Endodermal cell (in vitro differentiated cells): Measurements from ENCODE around the gene CCT3. TPM values are rescaled to one million over a fixed set of nuclear protein-coding genes. Genes with fewer than 3 reads are reported as not detected.

Experiments used
- DNase-seq: peaks from one replicate; pipeline ENCODE4 v3.0.0-alpha.2; 2017
- H3K27ac ChIP-seq: 2 replicates; pipeline ENCODE4 v1.5.1; 2013; ENCODE audit warnings: mild to moderate bottlenecking, low read depth, low read length, moderate library complexity
- H3K27me3 ChIP-seq: 2 replicates; pipeline ENCODE4 v1.6.1; 2013; ENCODE audit warnings: mild to moderate bottlenecking, low read length, moderate library complexity; ENCODE audit not compliant: insufficient read depth, control insufficient read depth, poor library complexity, severe bottlenecking
- H3K36me3 ChIP-seq: 2 replicates; pipeline ENCODE4 v1.7.0; 2013; ENCODE audit warnings: mild to moderate bottlenecking, low read length, moderate library complexity; ENCODE audit not compliant: control insufficient read depth, insufficient read depth
- H3K4me1 ChIP-seq: one replicate; pipeline ENCODE4 v1.7.0; 2013; ENCODE audit warnings: low read length; ENCODE audit not compliant: control insufficient read depth, insufficient read depth
- H3K4me3 ChIP-seq: 2 replicates; pipeline ENCODE4 v1.5.1; 2013; ENCODE audit warnings: mild to moderate bottlenecking, low read length, moderate library complexity
- H3K9ac ChIP-seq: 2 replicates; pipeline ENCODE4 v1.6.1; 2013; ENCODE audit warnings: mild to moderate bottlenecking, low read length, moderate library complexity; ENCODE audit not compliant: poor library complexity, severe bottlenecking; ENCODE audit errors: extremely low read depth
- H3K9me3 ChIP-seq: 2 replicates; pipeline ENCODE4 v1.6.1; 2013; ENCODE audit warnings: mild to moderate bottlenecking, low read length, moderate library complexity; ENCODE audit not compliant: control insufficient read depth
- H3K27ac Mint-ChIP-seq: 2 replicates; pipeline ENCODE4 v1.8.0; 2020; ENCODE audit warnings: mixed read lengths
- H3K27me3 Mint-ChIP-seq: 2 replicates; pipeline ENCODE4 v1.8.0; 2021; ENCODE audit warnings: mild to moderate bottlenecking, mixed read lengths; ENCODE audit not compliant: insufficient read depth
- H3K36me3 Mint-ChIP-seq: 2 replicates; pipeline ENCODE4 v1.8.0; 2020; ENCODE audit warnings: low read depth, mixed read lengths
- H3K4me1 Mint-ChIP-seq: 2 replicates; pipeline ENCODE4 v1.8.0; 2020; ENCODE audit warnings: mixed read lengths
- H3K4me3 Mint-ChIP-seq: 2 replicates; pipeline ENCODE4 v1.8.0; 2020; ENCODE audit warnings: mild to moderate bottlenecking, moderate library complexity, mixed read lengths
- H3K9me3 Mint-ChIP-seq: 2 replicates; pipeline ENCODE4 v1.8.0; 2020; ENCODE audit warnings: mild to moderate bottlenecking, mixed read lengths
- CTCF ChIP-seq: fragments of 200-600 bp; sonication (generic); conservative IDR thresholded peaks from 2 replicates; pipeline ENCODE4 v1.5.0; 2021; ENCODE audit warnings: antibody characterized with exemption, mild to moderate bottlenecking
- WGBS, 2 experiments: methylation state at CpG; one replicate each; pipeline versions ENCODE4 v1.1.5 to v1.1.7; 2013; ENCODE audit warnings: missing lambda C conversion rate in 2 of 2, mixed read lengths in 1 of 2; ENCODE audit not compliant: insufficient coverage in 1 of 2, insufficient read length in 1 of 2; 5-methylcytosine and 5-hydroxymethylcytosine counted together
- total RNA-seq, 2 donors: library from RNA; stranded (reverse); fragmentation: NEBNext Ultra II Directional in 1 of 2; extraction: Animal tissue kit (Norgen Biotek cat#: 25700) in 1 of 2; gene quantifications; 2 replicates in 1 of 2; 3 replicates in 1 of 2; pipeline ENCODE4 v1.2.1, GENCODE V29; 2021

Gene CCT3
- total RNA-seq, 2 donors from 2014 or later = 323 to 351 TPM

- WGBS, 2 experiments = 92% methylated on average over 13 of the region's 13 CpGs
- Histone ChIP-seq H3K9ac (no peak overlapping the region), H3K36me3 (peaks cover 81% of the 10 kb centered on the region), H3K4me3 (no peak overlapping the region), H3K9me3 (no peaks in the 10 kb centered on the region), H3K27ac (no peak overlapping the region), H3K27me3 (no peaks in the 10 kb centered on the region), H3K4me1 (no peaks in the 10 kb centered on the region)
- H3K9me3 Mint-ChIP-seq = no peaks in the 10 kb centered on the region
- H3K27ac Mint-ChIP-seq = peak overlapping the region; percentile 35
- H3K27me3 Mint-ChIP-seq = no peaks in the 10 kb centered on the region
- H3K4me1 Mint-ChIP-seq = no peaks in the 10 kb centered on the region
- peaks cover 74% of the 10 kb centered on the region for H3K36me3 Mint-ChIP-seq
- no peak for TF ChIP-seq CTCF
- DNase-seq = no peak
- no peak overlapping the region for H3K4me3 Mint-ChIP-seq
These were observed 72.0 kb downstream of the CCT3 start for GRCh38 chr1:156266051-156266450.

GRCh38 chr1:156263288-156263655, 74.8 kb downstream of the CCT3 start:
- Mint-ChIP-seq H3K9me3 (no peaks in the 10 kb centered on the region), H3K27ac (no peak overlapping the region), H3K36me3 (peaks cover 85% of the 10 kb centered on the region), H3K4me1 (no peaks in the 10 kb centered on the region), H3K4me3 (no peak overlapping the region), H3K27me3 (no peaks in the 10 kb centered on the region)
- no peaks in the 10 kb centered on the region for H3K9me3 ChIP-seq
- no peak for TF ChIP-seq CTCF
- no peaks in the 10 kb centered on the region for H3K27me3 ChIP-seq
- DNase-seq = no peak
- WGBS, 2 experiments = 95 to 97% methylated on average over 6 to 9 of the region's 9 CpGs
- H3K9ac ChIP-seq = no peak overlapping the region
- no peak overlapping the region for H3K4me3 ChIP-seq
- no peak overlapping the region for H3K27ac ChIP-seq
- peaks cover 83% of the 10 kb centered on the region for H3K36me3 ChIP-seq
- H3K4me1 ChIP-seq = no peaks in the 10 kb centered on the region

GRCh38 chr1:156262461-156263287, 75.4 kb downstream of the CCT3 start:
- Histone ChIP-seq H3K4me1 (no peaks in the 10 kb centered on the region), H3K27ac (no peak overlapping the region), H3K27me3 (no peaks in the 10 kb centered on the region), H3K9ac (no peak overlapping the region), H3K9me3 (no peaks in the 10 kb centered on the region), H3K36me3 (peaks cover 83% of the 10 kb centered on the region), H3K4me3 (no peak overlapping the region)
- no peak overlapping the region for H3K27ac Mint-ChIP-seq
- H3K4me1 Mint-ChIP-seq = no peaks in the 10 kb centered on the region
- no peak overlapping the region for H3K4me3 Mint-ChIP-seq
- no peaks in the 10 kb centered on the region for H3K27me3 Mint-ChIP-seq
- 96 to 99% methylated on average over 7 to 8 of the region's 9 CpGs for WGBS, 2 experiments
- DNase-seq = no peak
- TF ChIP-seq CTCF = no peak
- H3K9me3 Mint-ChIP-seq = no peaks in the 10 kb centered on the region
- H3K36me3 Mint-ChIP-seq = peaks cover 85% of the 10 kb centered on the region
